ENCODE results near the gene SENP2.

- TF ChIP-seq CTCF (IDR thresholded peaks at IDR 0.05; ENCODE audit: low read depth, low read length, missing input control) (no peak), RAD21 (IDR thresholded peaks at IDR 0.05) (no peak)
These were observed 3.9 kb upstream of the SENP2 start for GRCh38 chr3:185582236-185582635.
